HFF-Myc (cell line): Measurements from ENCODE around the gene CASKIN2.

Experiments used
- DNase-seq: peaks from one replicate; pipeline ENCODE4 v3.0.0-alpha.2; 2011; ENCODE audit warnings: low read depth; ENCODE audit errors: extremely low read depth
- H3K4me3 ChIP-seq: replicated peaks from 2 replicates; pipeline ENCODE4 v1.5.1; 2011; ENCODE audit warnings: low read depth, mild to moderate bottlenecking, control low read depth, low read length
- CTCF ChIP-seq: IDR thresholded peaks from 2 replicates; pipeline ENCODE4 v1.5.1; 2012; ENCODE audit warnings: mild to moderate bottlenecking, low read depth, low read length, control low read depth; ENCODE audit errors: missing control alignments

Gene CASKIN2

GRCh38 chr17:75518983-75519537, 3.7 kb upstream of the CASKIN2 start:
- H3K4me3 ChIP-seq: no peak overlapping the region
- DNase-seq: no peak
- TF ChIP-seq CTCF: no peak

GRCh38 chr17:75518201-75518600, 2.9 kb upstream of the CASKIN2 start:
- H3K4me3 ChIP-seq: no peak overlapping the region
- no peak for TF ChIP-seq CTCF
- no peak for DNase-seq

GRCh38 chr17:75517297-75517865, 2.0 kb upstream of the CASKIN2 start:
- no peak for TF ChIP-seq CTCF
- DNase-seq: no peak
- H3K4me3 ChIP-seq: peak overlapping the region; percentile 79

GRCh38 chr17:75516619-75517296, 1.4 kb upstream of the CASKIN2 start:
- no peak for DNase-seq
- peak overlapping the region; percentile 79 for H3K4me3 ChIP-seq
- TF ChIP-seq CTCF: no peak

GRCh38 chr17:75516255-75516618, 900 bp upstream of the CASKIN2 start, which contains the start of gene TSEN54:
Gene TSEN54 (plus strand): TSS chr17:75516528. CDS start chr17:75516561, 33 bp downstream.
- peak; percentile 36 for DNase-seq
- TF ChIP-seq CTCF: no peak
- peak within 1 kb of the TSS; percentile 79 for H3K4me3 ChIP-seq

DNA sequence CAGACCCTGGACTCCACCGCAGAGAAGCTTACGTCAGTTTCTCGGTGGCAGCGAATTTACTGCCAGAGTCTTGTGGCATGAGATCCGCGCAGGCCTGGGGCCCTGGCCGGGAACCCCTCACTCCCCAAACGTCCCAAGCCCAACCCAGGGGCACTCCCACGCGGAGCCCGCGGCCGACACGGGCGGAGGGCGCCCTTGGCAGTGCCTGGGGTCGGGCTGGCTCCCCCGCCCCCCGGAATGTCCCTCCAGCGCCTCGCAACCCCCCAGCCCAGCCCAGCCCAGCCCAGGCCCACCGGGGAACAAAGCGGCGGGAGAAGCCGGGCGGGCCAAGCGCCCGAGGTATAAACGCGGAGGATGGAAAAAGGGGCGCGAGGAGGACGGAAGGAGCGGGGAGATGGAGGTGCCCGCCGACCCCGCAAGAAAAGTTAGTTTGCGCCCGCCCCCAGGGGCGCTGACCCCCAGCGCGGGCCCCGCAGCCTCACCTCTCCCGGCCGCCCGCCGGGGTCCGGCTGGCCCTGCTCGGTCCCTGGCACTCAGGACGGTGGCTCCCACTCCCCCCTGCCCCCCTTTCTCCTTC, 330 bp downstream of the CASKIN2 start:
- no peak for TF ChIP-seq CTCF
- DNase-seq: no peak
- H3K4me3 ChIP-seq: peak overlapping the region; percentile 79
